Measurements from ENCODE around the gene EIF4G3.

Gene EIF4G3

DNA sequence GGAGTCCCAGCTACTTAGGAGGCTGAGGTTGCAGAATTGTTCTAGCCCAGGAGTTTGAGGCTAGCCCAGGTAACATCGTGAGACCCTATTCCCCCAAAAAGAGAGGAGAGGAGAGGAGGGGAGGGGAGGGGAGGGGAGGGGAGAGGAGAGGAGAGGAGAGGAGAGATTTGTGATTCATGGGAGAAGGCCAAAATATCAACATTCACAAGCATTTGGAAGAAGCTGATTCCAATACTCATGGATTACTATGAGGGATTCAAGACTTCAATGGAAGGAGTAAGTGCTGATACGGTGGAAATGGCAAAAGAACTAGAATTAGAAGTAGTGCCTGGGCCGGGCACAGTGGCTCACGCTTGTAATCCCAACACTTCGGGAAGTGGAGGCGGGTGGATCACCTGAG lies 187.8 kb downstream of the EIF4G3 start:
- no peak for DNase-seq (ENCODE audit: low read depth)

GRCh38 chr1:20987831-20988825 lies 188.6 kb downstream of the EIF4G3 start:
- DNase-seq (ENCODE audit: low read depth) = no peak

- DNase-seq (ENCODE audit: low read depth) = no peak
Measured at GRCh38 chr1:20983297-20983889, 193.3 kb downstream of the EIF4G3 start.

GRCh38 chr1:20982316-20982715 lies 194.4 kb downstream of the EIF4G3 start:
- no peak for DNase-seq (ENCODE audit: low read depth)

DNA sequence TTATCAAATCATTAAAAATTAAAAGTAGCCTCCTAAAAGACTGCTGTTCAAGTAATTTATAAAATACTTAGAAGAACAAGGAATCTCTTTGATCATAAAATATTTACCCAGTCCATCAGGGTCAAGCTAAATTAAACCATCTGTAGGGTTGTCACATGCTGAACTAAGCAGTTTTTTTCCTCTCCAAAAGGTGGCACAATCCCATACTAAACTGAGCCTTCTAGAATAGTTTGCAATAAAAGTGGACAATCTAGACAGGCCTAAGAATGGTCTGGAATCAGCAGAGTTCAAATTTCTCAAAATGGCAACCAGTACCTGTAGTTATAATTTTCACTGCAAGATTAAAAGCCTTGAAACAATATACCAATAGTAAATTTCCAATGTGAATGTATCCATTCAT lies 194.8 kb downstream of the EIF4G3 start:
- no peak for DNase-seq (ENCODE audit: low read depth)

DNA sequence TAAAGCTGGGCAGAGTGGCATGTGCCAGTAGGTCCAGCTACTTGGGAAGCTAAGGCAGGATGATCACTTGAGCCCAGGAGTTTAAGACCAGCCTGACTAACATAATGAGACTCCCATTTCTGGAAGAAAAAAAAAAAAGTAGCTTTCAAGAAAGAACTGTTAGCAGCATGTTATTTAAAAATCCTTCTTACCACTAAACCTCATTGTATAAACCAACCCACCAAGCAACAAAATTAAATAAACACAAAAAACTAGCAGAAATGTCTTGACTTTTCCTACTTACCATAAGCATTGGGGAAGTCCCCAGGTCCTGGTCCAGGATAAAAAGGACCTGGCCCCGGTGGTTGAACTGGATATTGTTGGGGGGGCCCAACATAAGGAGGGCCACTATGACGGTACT lies 196.6 kb downstream of the EIF4G3 start:
- DNase-seq (ENCODE audit: low read depth) = no peak

GRCh38 chr1:20978413-20978812 lies 198.3 kb downstream of the EIF4G3 start:
- DNase-seq (ENCODE audit: low read depth) = no peak

- DNase-seq (ENCODE audit: low read depth) = no peak
Measured at GRCh38 chr1:20975668-20976067, 201.0 kb downstream of the EIF4G3 start.

- DNase-seq (ENCODE audit: low read depth) = no peak
Measured at GRCh38 chr1:20974951-20975350, 201.7 kb downstream of the EIF4G3 start.

DNA sequence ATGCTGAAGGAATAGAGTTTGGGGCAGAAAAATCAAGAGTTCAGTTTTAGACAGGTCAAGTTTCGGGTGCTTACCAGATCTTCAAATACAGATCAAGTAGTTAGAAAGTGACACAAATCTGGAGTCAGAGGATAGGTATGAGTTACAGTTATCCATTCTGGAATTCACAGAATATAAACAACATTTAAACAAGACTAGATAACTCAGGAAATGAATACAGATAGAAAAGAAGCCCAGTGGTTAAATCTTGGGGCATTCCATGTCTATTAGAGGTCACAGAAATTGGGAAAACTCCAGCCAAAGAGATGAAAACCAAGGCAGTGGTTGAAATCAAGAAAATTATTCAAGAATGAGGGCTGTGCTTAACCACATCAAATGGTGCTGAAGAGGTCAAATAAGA lies 202.6 kb downstream of the EIF4G3 start:
- no peak for DNase-seq (ENCODE audit: low read depth)

DNA sequence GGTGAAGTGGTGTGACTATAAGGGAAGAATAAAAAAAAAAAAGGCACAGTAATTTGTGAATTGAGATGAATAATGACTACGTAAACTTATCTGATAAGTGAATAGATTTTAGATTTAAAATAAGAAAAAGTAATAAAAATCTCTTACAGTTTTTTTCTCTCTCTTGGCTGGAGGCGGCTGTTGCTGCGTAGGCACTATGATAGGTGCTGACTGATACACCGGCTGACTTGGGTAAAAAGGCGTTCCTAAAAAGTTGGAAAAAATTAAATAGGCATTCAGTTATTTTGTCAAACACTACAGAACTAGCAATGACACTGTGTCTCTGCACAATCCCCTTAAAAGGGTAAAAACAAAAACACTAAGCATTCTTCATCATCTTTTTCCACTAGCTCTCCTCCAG lies 203.8 kb downstream of the EIF4G3 start:
- DNase-seq (ENCODE audit: low read depth) = no peak

- no peak for DNase-seq (ENCODE audit: low read depth)
Measured at GRCh38 chr1:20964540-20965484, 211.9 kb downstream of the EIF4G3 start.

DNA sequence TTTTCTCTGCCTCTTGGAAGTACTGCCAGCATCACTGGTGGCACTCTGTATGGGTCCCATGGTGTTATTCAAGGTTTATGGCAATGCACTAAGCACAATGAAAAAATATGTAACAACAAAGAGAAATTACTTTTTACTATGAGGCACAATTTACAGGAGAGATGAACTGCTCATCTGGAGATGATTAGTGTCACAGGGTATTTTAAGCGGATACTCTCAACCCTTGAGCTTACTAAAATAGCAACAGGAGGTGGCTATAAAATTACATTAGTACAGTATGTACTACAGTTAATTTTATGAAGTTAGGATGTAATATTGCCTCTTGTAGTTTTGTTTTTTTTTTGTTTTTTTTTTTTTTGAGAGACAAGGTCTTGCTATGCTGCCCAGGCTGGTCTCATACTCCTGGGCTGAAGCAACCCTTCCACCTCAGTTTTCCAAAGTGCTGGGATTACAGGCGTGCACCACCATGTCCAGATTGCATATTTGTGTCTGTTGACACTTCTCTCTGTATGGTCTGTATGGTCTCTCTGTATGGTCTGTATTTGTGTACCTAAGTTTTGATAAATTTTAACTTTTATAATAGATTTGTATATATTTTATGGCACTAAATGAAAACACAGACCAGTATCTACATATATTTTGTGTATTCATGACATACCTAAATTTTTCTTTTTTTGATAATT lies 214.0 kb downstream of the EIF4G3 start:
- DNase-seq (ENCODE audit: low read depth) = no peak

DNA sequence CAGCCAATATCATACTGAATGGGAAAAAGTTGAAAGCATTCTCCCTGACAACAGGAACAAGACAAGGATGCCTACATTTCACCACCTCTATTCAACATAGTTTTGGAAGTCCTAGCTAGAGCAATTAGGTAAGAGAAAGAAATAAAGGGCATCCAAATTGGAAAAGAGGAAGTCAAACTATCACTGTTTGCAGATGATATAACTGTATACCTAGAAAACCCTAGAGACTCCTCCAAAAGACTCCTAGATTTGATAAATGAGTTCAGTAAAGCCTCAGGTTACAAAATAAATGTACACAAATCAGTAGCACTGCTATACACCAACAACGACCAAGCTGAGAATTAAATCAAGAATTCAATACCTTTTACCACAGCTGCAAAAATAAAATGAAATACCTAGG lies 218.3 kb downstream of the EIF4G3 start:
- no peak for DNase-seq (ENCODE audit: low read depth)

DNA sequence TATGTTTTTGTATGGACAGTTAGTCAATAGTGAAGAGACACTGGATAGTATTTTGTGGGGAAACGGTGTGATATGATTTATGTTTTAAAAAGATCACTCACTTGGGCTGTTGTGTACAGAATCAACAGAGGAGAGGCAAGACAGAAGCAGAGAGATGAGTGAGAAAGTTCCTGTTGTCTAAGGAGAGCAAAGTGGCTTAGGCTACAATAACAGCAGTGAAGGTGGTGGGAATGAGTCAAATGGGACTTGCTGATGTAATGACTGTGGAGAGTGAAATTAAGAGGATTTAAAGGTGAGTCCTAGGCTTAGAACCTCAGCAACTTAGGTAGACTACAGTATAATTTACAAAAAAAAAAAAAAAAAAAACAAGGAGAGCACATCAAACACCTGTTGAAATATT lies 220.4 kb downstream of the EIF4G3 start:
- DNase-seq (ENCODE audit: low read depth) = no peak

GRCh38 chr1:20950679-20951078 lies 226.0 kb downstream of the EIF4G3 start:
- no peak for DNase-seq (ENCODE audit: low read depth)

DNA sequence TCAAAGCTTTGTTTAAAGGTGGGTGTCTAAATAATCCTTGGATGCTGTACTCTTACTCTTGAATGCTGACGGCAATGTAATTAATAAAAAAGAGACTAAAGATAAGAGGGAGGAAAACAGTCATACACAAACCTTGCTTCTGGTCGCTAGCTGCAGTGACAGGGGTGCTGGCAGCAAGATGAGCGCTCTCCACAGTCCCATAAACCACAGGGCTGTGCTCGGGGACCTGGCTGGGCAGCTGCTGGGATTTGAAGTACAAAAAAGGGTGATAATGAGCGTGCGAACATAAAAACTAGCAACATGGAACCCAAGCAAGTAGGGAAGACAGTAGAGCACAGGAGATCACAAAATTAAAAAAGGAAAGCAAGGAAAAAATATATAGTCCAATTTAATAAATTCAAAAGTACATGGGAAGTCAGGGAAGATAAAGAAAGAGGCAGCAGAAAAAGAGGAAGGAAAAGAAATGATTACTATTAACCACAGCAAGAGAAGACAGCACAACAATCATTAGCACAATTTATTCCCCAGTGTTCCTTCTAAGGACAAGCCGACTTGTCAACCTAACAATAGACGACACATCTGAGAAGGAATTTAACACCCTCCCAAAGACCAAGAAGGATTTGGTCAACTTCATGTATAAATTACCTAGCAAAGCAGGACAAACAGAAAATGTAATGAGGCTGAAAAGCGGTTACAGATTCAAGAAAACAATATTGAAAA lies 226.7 kb downstream of the EIF4G3 start:
- DNase-seq (ENCODE audit: low read depth) = no peak

GRCh38 chr1:20948101-20948500 lies 228.6 kb downstream of the EIF4G3 start:
- DNase-seq (ENCODE audit: low read depth) = no peak

DNA sequence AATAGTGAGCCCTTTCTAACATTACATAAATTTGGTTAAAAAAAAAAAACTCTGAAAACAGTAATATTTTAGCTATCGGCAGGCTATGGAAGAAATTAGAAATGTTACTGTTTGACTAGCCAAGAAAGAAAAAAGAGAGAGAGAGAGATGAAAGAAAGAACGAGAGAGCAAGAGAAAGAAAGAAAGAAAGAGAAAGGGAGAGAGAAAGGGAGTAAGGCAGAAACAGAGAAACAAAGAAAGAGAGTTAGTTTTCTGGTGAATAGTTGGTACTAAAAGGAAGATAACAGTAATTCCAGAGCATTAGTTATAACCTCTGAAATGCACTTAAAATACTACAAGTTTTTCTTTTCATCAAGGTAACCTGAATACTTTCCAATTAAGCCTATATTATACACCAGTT lies 229.3 kb downstream of the EIF4G3 start:
- DNase-seq (ENCODE audit: low read depth) = no peak

DNA sequence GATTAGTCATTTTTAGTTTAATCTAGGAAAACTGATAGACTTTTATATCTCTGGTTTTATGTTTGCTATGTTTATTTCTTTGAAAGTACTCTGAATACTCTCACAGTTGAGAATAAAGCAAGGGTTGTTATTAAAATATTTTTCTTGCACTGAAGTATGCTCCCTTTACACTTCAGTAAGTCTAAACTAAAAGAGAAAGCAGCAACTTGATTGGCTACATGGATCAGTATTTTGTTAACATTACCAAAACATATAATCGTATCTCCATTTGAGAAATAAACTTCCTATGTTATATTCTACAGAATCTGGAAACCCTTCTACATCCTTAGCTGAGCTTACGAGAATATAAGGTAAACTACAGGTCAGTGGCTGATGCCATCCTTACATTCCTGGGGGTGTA lies 240.1 kb downstream of the EIF4G3 start:
- no peak for DNase-seq (ENCODE audit: low read depth)

DNA sequence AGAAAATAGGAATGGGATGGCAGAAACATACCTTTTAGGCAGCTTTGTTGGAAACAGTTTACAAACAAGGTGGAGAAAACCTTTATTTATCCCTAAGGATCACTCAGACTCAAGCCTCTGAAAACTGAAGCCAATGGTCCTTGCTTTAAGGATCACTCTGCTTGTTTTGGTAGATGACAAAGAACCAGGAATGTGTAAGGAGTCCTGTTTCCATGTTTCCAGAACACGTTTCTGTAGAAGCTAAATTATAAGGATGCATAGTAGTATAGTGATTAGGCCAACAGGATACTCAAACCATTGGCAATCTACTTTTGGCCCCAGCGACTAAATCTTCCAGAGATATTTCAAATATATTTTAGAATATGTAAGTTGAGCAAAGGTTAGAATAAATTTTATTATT lies 240.5 kb downstream of the EIF4G3 start:
- no peak for DNase-seq (ENCODE audit: low read depth)
